Neural cell (in vitro differentiated cells): ENCODE data around the gene RAPGEF5. TPM values are rescaled to one million over a fixed set of nuclear protein-coding genes. Genes with fewer than 3 reads are reported as not detected.
"Not testable (repeated sequence)": the region's sequence is repeated elsewhere in the genome, so short reads cannot be mapped to it uniquely, and the experiment has no call there.

Experiments
- H2AFZ ChIP-seq: fragments of 200-600, 300-800 bp; sonication (generic), shearing (Covaris generic); 2 replicates; pipeline ENCODE4 v1.6.0; 2014; ENCODE audit warnings: low read depth, mild to moderate bottlenecking, antibody characterized with exemption, low read length, moderate library complexity
- H3F3A ChIP-seq: fragments of 200-600 bp; shearing (Covaris generic); 2 replicates; pipeline ENCODE4 v1.6.1; 2016; ENCODE audit warnings: mild to moderate bottlenecking, moderate library complexity, mixed read lengths, antibody characterized with exemption, low read length; ENCODE audit not compliant: insufficient read depth, poor library complexity, severe bottlenecking
- H3K27ac ChIP-seq: fragments of 200-600, 300-800 bp; sonication (generic), shearing (Covaris generic); 2 replicates; pipeline ENCODE4 v1.5.1; 2014; ENCODE audit warnings: mild to moderate bottlenecking, low read length, moderate library complexity
- H3K27me3 ChIP-seq: fragments of 300-800, 200-600 bp; sonication (generic), shearing (Covaris generic); 2 replicates; pipeline ENCODE4 v1.6.0; 2014; ENCODE audit warnings: mild to moderate bottlenecking, low read depth, low read length, moderate library complexity; ENCODE audit not compliant: insufficient read depth
- H3K36me3 ChIP-seq: fragments of 300-800, 200-600 bp; sonication (generic), shearing (Covaris generic); 2 replicates; pipeline ENCODE4 v1.5.1; 2014; ENCODE audit warnings: mild to moderate bottlenecking, antibody characterized with exemption, low read length, moderate library complexity; ENCODE audit not compliant: insufficient read depth
- H3K4me2 ChIP-seq: fragments of 300-800, 200-600 bp; sonication (generic), shearing (Covaris generic); 2 replicates; pipeline ENCODE4 v1.6.0; 2014; ENCODE audit warnings: mild to moderate bottlenecking, low read length
- H3K4me3 ChIP-seq: fragments of 300-800, 200-600 bp; sonication (generic), shearing (Covaris generic); 2 replicates; pipeline ENCODE4 v1.5.1; 2014; ENCODE audit warnings: mild to moderate bottlenecking, low read length, moderate library complexity
- H3K79me2 ChIP-seq: fragments of 200-600 bp; shearing (Covaris generic); replicated peaks from 2 replicates; pipeline ENCODE4 v1.6.0; 2014; ENCODE audit warnings: mild to moderate bottlenecking, low read length, moderate library complexity; ENCODE audit not compliant: insufficient read depth
- H3K9ac ChIP-seq: fragments of 300-800, 200-600 bp; sonication (generic), shearing (Covaris generic); 2 replicates; pipeline ENCODE4 v1.6.1; 2016; ENCODE audit warnings: mild to moderate bottlenecking, low read length, mixed read lengths
- H3K9me2 ChIP-seq: fragments of 200-600 bp; shearing (Covaris generic); 2 replicates; pipeline ENCODE4 v1.6.1; 2016; ENCODE audit warnings: mild to moderate bottlenecking, low read length, mixed read lengths; ENCODE audit not compliant: insufficient read depth
- H3K9me3 ChIP-seq: fragments of 200-600, 300-800 bp; sonication (generic), shearing (Covaris generic); 2 replicates; pipeline ENCODE4 v1.6.1; 2016; ENCODE audit warnings: mild to moderate bottlenecking, mixed run types, low read length, moderate library complexity, mixed read lengths
- H4K20me1 ChIP-seq: fragments of 200-600 bp; shearing (Covaris generic); 2 replicates; pipeline ENCODE4 v1.6.1; 2016; ENCODE audit warnings: mild to moderate bottlenecking, mixed run types; ENCODE audit not compliant: insufficient read depth
- EP300 ChIP-seq: fragments of 450-650 bp; conservative IDR thresholded peaks from 2 replicates; pipeline ENCODE4 v1.6.1; 2014; ENCODE audit warnings: antibody characterized with exemption, mild to moderate bottlenecking, moderate library complexity; ENCODE audit not compliant: poor library complexity, severe bottlenecking
- EZH2 ChIP-seq: fragments of 200-600, 300-800 bp; shearing (Covaris generic), sonication (generic); IDR thresholded peaks from 2 replicates; pipeline ENCODE4 v1.6.1; 2014; ENCODE audit warnings: antibody characterized with exemption, low read length, borderline replicate concordance, mild to moderate bottlenecking; ENCODE audit not compliant: insufficient read depth, poor library complexity, severe bottlenecking
- MXI1 ChIP-seq: fragments of 450-650 bp; conservative IDR thresholded peaks from 2 replicates; pipeline ENCODE4 v1.6.1; 2014; ENCODE audit warnings: antibody characterized with exemption, mild to moderate bottlenecking; ENCODE audit not compliant: poor library complexity, severe bottlenecking
- POLR2AphosphoS5 ChIP-seq: IDR thresholded peaks from 2 replicates; pipeline ENCODE4 v1.6.1; 2012
- RAD21 ChIP-seq: fragments of 450-650 bp; conservative IDR thresholded peaks from 2 replicates; pipeline ENCODE4 v1.6.1; 2014; ENCODE audit warnings: antibody characterized with exemption, mild to moderate bottlenecking, moderate library complexity
- SMC3 ChIP-seq: fragments of 450-650 bp; conservative IDR thresholded peaks from 2 replicates; pipeline ENCODE4 v1.6.1; 2014; ENCODE audit warnings: antibody characterized with exemption, mild to moderate bottlenecking, moderate library complexity; ENCODE audit not compliant: poor library complexity
- TAF1 ChIP-seq: IDR thresholded peaks from 2 replicates; pipeline ENCODE4 v1.6.1; 2012; ENCODE audit warnings: low read depth
- polyA plus RNA-seq: library from polyadenylated mRNA; depleted of rRNA; stranded (reverse); fragments of >200 nt; gene quantifications from 2 replicates; pipeline ENCODE4 v1.2.3, GENCODE V29; 2014
- TF ChIP-seq, protein P1 (sequence below): fragments of 450-650 bp; IDR thresholded peaks from 2 replicates; pipeline ENCODE4 v1.5.1; 2014; ENCODE audit warnings: antibody characterized with exemption, mild to moderate bottlenecking, moderate library complexity; ENCODE audit not compliant: poor library complexity, severe bottlenecking
- TF ChIP-seq, protein P2 (sequence below): IDR thresholded peaks from 2 replicates; pipeline ENCODE4 v1.6.1; 2012; ENCODE audit warnings: borderline replicate concordance

Gene RAPGEF5
- polyA plus RNA-seq, 1 donor from 2014 or later = 48.0 TPM

DNA sequence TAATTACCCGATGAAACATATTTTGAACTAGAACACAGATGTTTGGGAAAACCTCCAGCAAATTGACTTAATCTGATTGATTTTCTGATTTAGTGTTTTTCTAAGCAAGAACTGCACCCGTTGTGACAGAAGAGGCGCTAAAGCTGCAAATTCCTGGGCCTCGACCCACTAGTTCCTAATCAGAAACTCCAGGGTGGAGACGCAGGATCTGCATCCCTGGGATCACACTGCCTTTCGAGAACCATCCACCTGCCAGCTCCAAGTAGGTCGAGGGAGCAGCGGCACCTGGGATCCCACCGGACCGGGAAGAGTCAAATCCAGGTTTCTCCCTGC, 274.4 kb downstream of the RAPGEF5 start:
- Histone ChIP-seq H4K20me1 (no peaks in the 10 kb centered on the region), H3K79me2 (no peaks in the 10 kb centered on the region), H3K4me2 (peak overlapping the region; percentile 65), H3K9me3 (no peaks in the 10 kb centered on the region), H3K9me2 (no peaks in the 10 kb centered on the region), H3K27me3 (no peaks in the 10 kb centered on the region), H2AFZ (peak overlapping the region; percentile 46), H3K36me3 (no peaks in the 10 kb centered on the region), H3K4me3 (peak overlapping the region; percentile 81), H3F3A (no peaks in the 10 kb centered on the region), H3K9ac (peak overlapping the region; percentile 70), H3K27ac (peak overlapping the region; percentile 60)
- TF ChIP-seq, protein P1, sequence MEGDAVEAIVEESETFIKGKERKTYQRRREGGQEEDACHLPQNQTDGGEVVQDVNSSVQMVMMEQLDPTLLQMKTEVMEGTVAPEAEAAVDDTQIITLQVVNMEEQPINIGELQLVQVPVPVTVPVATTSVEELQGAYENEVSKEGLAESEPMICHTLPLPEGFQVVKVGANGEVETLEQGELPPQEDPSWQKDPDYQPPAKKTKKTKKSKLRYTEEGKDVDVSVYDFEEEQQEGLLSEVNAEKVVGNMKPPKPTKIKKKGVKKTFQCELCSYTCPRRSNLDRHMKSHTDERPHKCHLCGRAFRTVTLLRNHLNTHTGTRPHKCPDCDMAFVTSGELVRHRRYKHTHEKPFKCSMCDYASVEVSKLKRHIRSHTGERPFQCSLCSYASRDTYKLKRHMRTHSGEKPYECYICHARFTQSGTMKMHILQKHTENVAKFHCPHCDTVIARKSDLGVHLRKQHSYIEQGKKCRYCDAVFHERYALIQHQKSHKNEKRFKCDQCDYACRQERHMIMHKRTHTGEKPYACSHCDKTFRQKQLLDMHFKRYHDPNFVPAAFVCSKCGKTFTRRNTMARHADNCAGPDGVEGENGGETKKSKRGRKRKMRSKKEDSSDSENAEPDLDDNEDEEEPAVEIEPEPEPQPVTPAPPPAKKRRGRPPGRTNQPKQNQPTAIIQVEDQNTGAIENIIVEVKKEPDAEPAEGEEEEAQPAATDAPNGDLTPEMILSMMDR = no peak
- TF ChIP-seq EZH2 (no peak), MXI1 (no peak), POLR2AphosphoS5 (no peak), SMC3 (no peak), RAD21 (no peak), TAF1 (no peak), EP300 (no peak)
- TF ChIP-seq, protein P2, sequence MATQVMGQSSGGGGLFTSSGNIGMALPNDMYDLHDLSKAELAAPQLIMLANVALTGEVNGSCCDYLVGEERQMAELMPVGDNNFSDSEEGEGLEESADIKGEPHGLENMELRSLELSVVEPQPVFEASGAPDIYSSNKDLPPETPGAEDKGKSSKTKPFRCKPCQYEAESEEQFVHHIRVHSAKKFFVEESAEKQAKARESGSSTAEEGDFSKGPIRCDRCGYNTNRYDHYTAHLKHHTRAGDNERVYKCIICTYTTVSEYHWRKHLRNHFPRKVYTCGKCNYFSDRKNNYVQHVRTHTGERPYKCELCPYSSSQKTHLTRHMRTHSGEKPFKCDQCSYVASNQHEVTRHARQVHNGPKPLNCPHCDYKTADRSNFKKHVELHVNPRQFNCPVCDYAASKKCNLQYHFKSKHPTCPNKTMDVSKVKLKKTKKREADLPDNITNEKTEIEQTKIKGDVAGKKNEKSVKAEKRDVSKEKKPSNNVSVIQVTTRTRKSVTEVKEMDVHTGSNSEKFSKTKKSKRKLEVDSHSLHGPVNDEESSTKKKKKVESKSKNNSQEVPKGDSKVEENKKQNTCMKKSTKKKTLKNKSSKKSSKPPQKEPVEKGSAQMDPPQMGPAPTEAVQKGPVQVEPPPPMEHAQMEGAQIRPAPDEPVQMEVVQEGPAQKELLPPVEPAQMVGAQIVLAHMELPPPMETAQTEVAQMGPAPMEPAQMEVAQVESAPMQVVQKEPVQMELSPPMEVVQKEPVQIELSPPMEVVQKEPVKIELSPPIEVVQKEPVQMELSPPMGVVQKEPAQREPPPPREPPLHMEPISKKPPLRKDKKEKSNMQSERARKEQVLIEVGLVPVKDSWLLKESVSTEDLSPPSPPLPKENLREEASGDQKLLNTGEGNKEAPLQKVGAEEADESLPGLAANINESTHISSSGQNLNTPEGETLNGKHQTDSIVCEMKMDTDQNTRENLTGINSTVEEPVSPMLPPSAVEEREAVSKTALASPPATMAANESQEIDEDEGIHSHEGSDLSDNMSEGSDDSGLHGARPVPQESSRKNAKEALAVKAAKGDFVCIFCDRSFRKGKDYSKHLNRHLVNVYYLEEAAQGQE = no peak

DNA sequence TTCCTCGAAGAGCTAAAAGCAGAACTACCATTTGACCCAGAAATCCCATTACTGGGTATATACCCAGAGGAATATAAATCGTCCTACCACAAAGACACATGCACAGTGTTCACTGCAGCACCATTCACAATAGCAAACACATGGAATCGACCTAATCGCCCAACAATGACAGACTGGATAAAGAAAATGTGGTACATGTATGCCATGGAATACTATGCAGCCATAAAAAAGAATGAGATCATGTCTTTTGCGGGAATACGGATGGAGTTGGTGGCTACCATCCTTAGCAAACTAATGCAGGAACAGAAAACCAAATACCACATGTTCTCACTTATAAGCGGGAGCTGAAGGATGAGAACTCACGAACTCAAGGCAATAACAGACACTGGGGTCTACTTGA, 276.7 kb downstream of the RAPGEF5 start:
- not testable (repeated sequence) for H3K9ac ChIP-seq, H3K36me3 ChIP-seq, H3K27me3 ChIP-seq, H3K79me2 ChIP-seq, H3K27ac ChIP-seq, H3K4me3 ChIP-seq, H3F3A ChIP-seq, H2AFZ ChIP-seq, H4K20me1 ChIP-seq, H3K9me2 ChIP-seq, H3K4me2 ChIP-seq, H3K9me3 ChIP-seq

DNA sequence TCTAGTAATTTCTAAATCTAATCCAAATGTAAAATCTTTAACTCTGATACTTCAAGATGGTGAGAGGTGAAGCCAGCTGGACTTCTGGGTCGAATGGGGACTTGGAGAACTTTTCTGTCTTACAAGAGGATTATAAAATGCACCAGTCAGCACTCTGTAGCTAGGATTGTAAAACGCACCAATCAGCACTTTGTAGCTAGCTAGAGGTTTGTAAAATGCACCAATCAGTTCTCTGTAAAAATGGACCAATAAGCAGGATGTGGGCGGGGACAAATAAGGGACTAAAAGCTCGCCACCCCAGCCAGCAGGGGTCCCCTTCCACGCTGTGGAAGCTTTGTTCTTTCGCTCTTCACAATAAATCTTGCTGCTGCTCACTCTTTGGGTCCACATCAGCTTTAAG, 278.1 kb downstream of the RAPGEF5 start:
- H4K20me1 ChIP-seq, H3K27me3 ChIP-seq, H3K4me2 ChIP-seq: not testable (repeated sequence)

More for the DNA sequence above, 278.1 kb downstream of the RAPGEF5 start:
- not testable (repeated sequence) for H3K9ac ChIP-seq, H3F3A ChIP-seq, H3K4me3 ChIP-seq, H3K79me2 ChIP-seq, H3K9me2 ChIP-seq, H2AFZ ChIP-seq, H3K36me3 ChIP-seq, H3K27ac ChIP-seq, H3K9me3 ChIP-seq
